Neural cell (in vitro differentiated cells): ENCODE measurements around the gene MEN1. TPM values are rescaled to one million over a fixed set of nuclear protein-coding genes. Genes with fewer than 3 reads are reported as not detected.

Experiments used
- H2AFZ ChIP-seq: fragments of 200-600, 300-800 bp; sonication (generic), shearing (Covaris generic); 2 replicates; pipeline ENCODE4 v1.6.0; 2014; ENCODE audit warnings: low read depth, mild to moderate bottlenecking, antibody characterized with exemption, low read length, moderate library complexity
- H3F3A ChIP-seq: fragments of 200-600 bp; shearing (Covaris generic); 2 replicates; pipeline ENCODE4 v1.6.1; 2016; ENCODE audit warnings: mild to moderate bottlenecking, moderate library complexity, mixed read lengths, antibody characterized with exemption, low read length; ENCODE audit not compliant: insufficient read depth, poor library complexity, severe bottlenecking
- H3K27ac ChIP-seq: fragments of 200-600, 300-800 bp; sonication (generic), shearing (Covaris generic); 2 replicates; pipeline ENCODE4 v1.5.1; 2014; ENCODE audit warnings: mild to moderate bottlenecking, low read length, moderate library complexity
- H3K27me3 ChIP-seq: fragments of 300-800, 200-600 bp; sonication (generic), shearing (Covaris generic); 2 replicates; pipeline ENCODE4 v1.6.0; 2014; ENCODE audit warnings: mild to moderate bottlenecking, low read depth, low read length, moderate library complexity; ENCODE audit not compliant: insufficient read depth
- H3K36me3 ChIP-seq: fragments of 300-800, 200-600 bp; sonication (generic), shearing (Covaris generic); 2 replicates; pipeline ENCODE4 v1.5.1; 2014; ENCODE audit warnings: mild to moderate bottlenecking, antibody characterized with exemption, low read length, moderate library complexity; ENCODE audit not compliant: insufficient read depth
- H3K4me2 ChIP-seq: fragments of 300-800, 200-600 bp; sonication (generic), shearing (Covaris generic); 2 replicates; pipeline ENCODE4 v1.6.0; 2014; ENCODE audit warnings: mild to moderate bottlenecking, low read length
- H3K4me3 ChIP-seq: fragments of 300-800, 200-600 bp; sonication (generic), shearing (Covaris generic); 2 replicates; pipeline ENCODE4 v1.5.1; 2014; ENCODE audit warnings: mild to moderate bottlenecking, low read length, moderate library complexity
- H3K79me2 ChIP-seq: fragments of 200-600 bp; shearing (Covaris generic); replicated peaks from 2 replicates; pipeline ENCODE4 v1.6.0; 2014; ENCODE audit warnings: mild to moderate bottlenecking, low read length, moderate library complexity; ENCODE audit not compliant: insufficient read depth
- H3K9ac ChIP-seq: fragments of 300-800, 200-600 bp; sonication (generic), shearing (Covaris generic); 2 replicates; pipeline ENCODE4 v1.6.1; 2016; ENCODE audit warnings: mild to moderate bottlenecking, low read length, mixed read lengths
- H3K9me2 ChIP-seq: fragments of 200-600 bp; shearing (Covaris generic); 2 replicates; pipeline ENCODE4 v1.6.1; 2016; ENCODE audit warnings: mild to moderate bottlenecking, low read length, mixed read lengths; ENCODE audit not compliant: insufficient read depth
- H3K9me3 ChIP-seq: fragments of 200-600, 300-800 bp; sonication (generic), shearing (Covaris generic); 2 replicates; pipeline ENCODE4 v1.6.1; 2016; ENCODE audit warnings: mild to moderate bottlenecking, mixed run types, low read length, moderate library complexity, mixed read lengths
- H4K20me1 ChIP-seq: fragments of 200-600 bp; shearing (Covaris generic); 2 replicates; pipeline ENCODE4 v1.6.1; 2016; ENCODE audit warnings: mild to moderate bottlenecking, mixed run types; ENCODE audit not compliant: insufficient read depth
- CTCF ChIP-seq: fragments of 450-650 bp; IDR thresholded peaks from 2 replicates; pipeline ENCODE4 v1.5.1; 2014; ENCODE audit warnings: antibody characterized with exemption, mild to moderate bottlenecking, moderate library complexity; ENCODE audit not compliant: poor library complexity, severe bottlenecking
- EP300 ChIP-seq: fragments of 450-650 bp; conservative IDR thresholded peaks from 2 replicates; pipeline ENCODE4 v1.6.1; 2014; ENCODE audit warnings: antibody characterized with exemption, mild to moderate bottlenecking, moderate library complexity; ENCODE audit not compliant: poor library complexity, severe bottlenecking
- EZH2 ChIP-seq: fragments of 200-600, 300-800 bp; shearing (Covaris generic), sonication (generic); IDR thresholded peaks from 2 replicates; pipeline ENCODE4 v1.6.1; 2014; ENCODE audit warnings: antibody characterized with exemption, low read length, borderline replicate concordance, mild to moderate bottlenecking; ENCODE audit not compliant: insufficient read depth, poor library complexity, severe bottlenecking
- MXI1 ChIP-seq: fragments of 450-650 bp; conservative IDR thresholded peaks from 2 replicates; pipeline ENCODE4 v1.6.1; 2014; ENCODE audit warnings: antibody characterized with exemption, mild to moderate bottlenecking; ENCODE audit not compliant: poor library complexity, severe bottlenecking
- POLR2AphosphoS5 ChIP-seq: IDR thresholded peaks from 2 replicates; pipeline ENCODE4 v1.6.1; 2012
- RAD21 ChIP-seq: fragments of 450-650 bp; conservative IDR thresholded peaks from 2 replicates; pipeline ENCODE4 v1.6.1; 2014; ENCODE audit warnings: antibody characterized with exemption, mild to moderate bottlenecking, moderate library complexity
- REST ChIP-seq: IDR thresholded peaks from 2 replicates; pipeline ENCODE4 v1.6.1; 2012; ENCODE audit warnings: borderline replicate concordance
- SMC3 ChIP-seq: fragments of 450-650 bp; conservative IDR thresholded peaks from 2 replicates; pipeline ENCODE4 v1.6.1; 2014; ENCODE audit warnings: antibody characterized with exemption, mild to moderate bottlenecking, moderate library complexity; ENCODE audit not compliant: poor library complexity
- TAF1 ChIP-seq: IDR thresholded peaks from 2 replicates; pipeline ENCODE4 v1.6.1; 2012; ENCODE audit warnings: low read depth
- polyA plus RNA-seq: library from polyadenylated mRNA; depleted of rRNA; stranded (reverse); fragments of >200 nt; gene quantifications from 2 replicates; pipeline ENCODE4 v1.2.3, GENCODE V29; 2014

Gene MEN1
- polyA plus RNA-seq, 1 donor from 2014 or later = 16.8 TPM

DNA sequence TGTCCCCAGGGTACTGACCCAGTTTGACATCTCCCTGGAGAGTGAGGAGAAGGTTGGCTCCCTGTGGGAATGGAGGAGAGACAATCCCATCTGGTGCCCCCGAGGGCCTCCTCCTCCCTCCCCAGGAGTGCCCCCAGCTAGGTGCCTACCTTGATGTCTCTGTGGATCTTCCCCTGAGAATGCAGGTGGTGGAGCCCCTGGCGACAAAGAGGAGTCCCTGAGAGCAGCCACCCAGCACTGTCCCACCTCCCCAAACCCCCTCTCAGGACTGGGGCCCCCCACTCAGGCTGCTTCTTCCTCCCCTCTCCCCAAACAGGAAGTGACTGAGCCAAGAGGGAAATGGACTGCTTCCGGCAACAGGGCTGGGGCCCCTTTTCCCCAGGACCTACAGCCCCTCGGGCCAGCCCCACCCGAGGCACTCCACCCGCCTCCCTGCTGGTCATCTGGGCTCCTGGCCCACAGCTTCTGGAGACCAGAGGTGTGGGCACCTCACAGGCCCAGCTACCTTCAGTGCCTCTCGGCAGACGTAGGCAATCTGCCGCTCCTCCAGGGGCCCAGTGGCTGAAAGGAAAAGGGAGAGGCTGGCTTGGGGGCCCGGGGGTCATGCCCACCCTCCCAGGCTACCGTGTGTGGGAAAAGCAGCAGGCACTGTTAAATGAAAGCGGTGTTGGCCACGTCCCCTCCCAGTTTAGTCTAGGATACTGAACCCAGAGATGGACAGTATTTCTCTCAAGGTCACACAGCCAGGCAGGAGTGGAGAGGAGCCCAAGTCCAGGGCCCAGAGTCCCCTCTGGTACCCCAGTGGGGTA, 8.6 kb downstream of the MEN1 start:
- Histone ChIP-seq H3K9ac (no peak overlapping the region), H3K4me3 (peak overlapping the region; percentile 66), H3F3A (no peaks in the 10 kb centered on the region), H3K27me3 (no peaks in the 10 kb centered on the region), H4K20me1 (no peaks in the 10 kb centered on the region), H3K9me3 (no peaks in the 10 kb centered on the region), H3K4me2 (no peak overlapping the region), H3K79me2 (no peaks in the 10 kb centered on the region), H3K9me2 (no peaks in the 10 kb centered on the region), H2AFZ (no peak overlapping the region), H3K36me3 (peaks cover 9% of the 10 kb centered on the region), H3K27ac (no peak overlapping the region)
- no peak for TF ChIP-seq SMC3
- no peak for TF ChIP-seq EZH2
- no peak for TF ChIP-seq EP300
- TF ChIP-seq RAD21 = no peak
- no peak for TF ChIP-seq MXI1
- no peak for TF ChIP-seq TAF1
- no peak for TF ChIP-seq POLR2AphosphoS5
- TF ChIP-seq CTCF = no peak
- no peak for TF ChIP-seq REST

- Histone ChIP-seq H3K36me3 (peaks cover 9% of the 10 kb centered on the region), H3K4me2 (no peak overlapping the region), H4K20me1 (no peaks in the 10 kb centered on the region), H3F3A (no peaks in the 10 kb centered on the region), H3K4me3 (no peak overlapping the region), H2AFZ (no peak overlapping the region), H3K79me2 (no peaks in the 10 kb centered on the region), H3K9me3 (no peaks in the 10 kb centered on the region), H3K27me3 (no peaks in the 10 kb centered on the region), H3K9me2 (no peaks in the 10 kb centered on the region), H3K9ac (no peak overlapping the region), H3K27ac (no peak overlapping the region)
- TF ChIP-seq POLR2AphosphoS5 (no peak), EP300 (no peak), CTCF (no peak), REST (no peak), SMC3 (no peak), TAF1 (no peak), RAD21 (no peak), MXI1 (no peak), EZH2 (no peak)
These were observed 9.2 kb downstream of the MEN1 start for GRCh38 chr11:64801158-64801464.
